ENCODE results near the gene SPDYE18.
"Not testable (repeated sequence)": the region's sequence is repeated elsewhere in the genome, so short reads cannot be mapped to it uniquely, and the experiment has no call there.

DNA sequence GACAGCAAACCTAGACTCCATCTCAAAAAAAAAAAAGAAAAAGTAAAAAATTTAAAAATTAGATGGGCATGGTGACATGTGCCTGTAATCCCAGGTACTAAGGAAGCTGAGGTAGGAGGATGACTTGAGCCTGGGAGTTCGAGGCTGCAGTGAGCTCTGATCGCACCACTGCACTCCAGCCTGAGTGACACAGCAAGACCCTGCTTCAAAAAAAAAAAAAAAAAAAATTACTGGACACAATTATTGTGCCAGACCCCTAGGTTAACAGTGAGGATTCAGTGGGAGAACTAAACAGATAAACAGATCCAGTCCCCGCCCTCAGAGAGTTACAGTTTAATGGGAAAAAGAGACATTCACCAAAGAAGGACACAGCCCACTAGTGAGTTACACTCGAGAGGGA lies 1.4 kb upstream of the SPDYE18 start:
- TF ChIP-seq, protein P1, sequence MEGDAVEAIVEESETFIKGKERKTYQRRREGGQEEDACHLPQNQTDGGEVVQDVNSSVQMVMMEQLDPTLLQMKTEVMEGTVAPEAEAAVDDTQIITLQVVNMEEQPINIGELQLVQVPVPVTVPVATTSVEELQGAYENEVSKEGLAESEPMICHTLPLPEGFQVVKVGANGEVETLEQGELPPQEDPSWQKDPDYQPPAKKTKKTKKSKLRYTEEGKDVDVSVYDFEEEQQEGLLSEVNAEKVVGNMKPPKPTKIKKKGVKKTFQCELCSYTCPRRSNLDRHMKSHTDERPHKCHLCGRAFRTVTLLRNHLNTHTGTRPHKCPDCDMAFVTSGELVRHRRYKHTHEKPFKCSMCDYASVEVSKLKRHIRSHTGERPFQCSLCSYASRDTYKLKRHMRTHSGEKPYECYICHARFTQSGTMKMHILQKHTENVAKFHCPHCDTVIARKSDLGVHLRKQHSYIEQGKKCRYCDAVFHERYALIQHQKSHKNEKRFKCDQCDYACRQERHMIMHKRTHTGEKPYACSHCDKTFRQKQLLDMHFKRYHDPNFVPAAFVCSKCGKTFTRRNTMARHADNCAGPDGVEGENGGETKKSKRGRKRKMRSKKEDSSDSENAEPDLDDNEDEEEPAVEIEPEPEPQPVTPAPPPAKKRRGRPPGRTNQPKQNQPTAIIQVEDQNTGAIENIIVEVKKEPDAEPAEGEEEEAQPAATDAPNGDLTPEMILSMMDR (conservative IDR thresholded peaks at IDR 0.05; ENCODE audit: low read length) = not testable (repeated sequence)
- not testable (repeated sequence) for TF ChIP-seq EZH2phosphoT487 (IDR thresholded peaks at IDR 0.05; ENCODE audit: borderline replicate concordance, low read depth, low read length)

All from OCI-LY7 (cell line).